IMR-90 (cell line): ENCODE results near the gene HECW1. TPM values are rescaled to one million over a fixed set of nuclear protein-coding genes. Genes with fewer than 3 reads are reported as not detected.

ENCODE experiments used
- ATAC-seq: fragments of 200-7000 bp; cut with Tn5 transposase; 2 replicates; pipeline ENCODE4 v1.9.1; 2020; ENCODE audit warnings: low read depth, mild to moderate bottlenecking, moderate library complexity
- BruUV-seq: library from RNA; stranded (reverse); fragments of 400-500 nt; replicated peaks from 2 replicates; lab custom pipeline; 2021; lab: Mats Ljungman, UMichigan
- CTCF ChIA-PET: fragments of 300-600 bp; formaldehyde crosslinking; extraction: SDS; loops from one replicate; lab custom pipeline; 2021; ENCODE audit warnings: antibody characterized with exemption; lab: Yijun Ruan, JAX
- POLR2A ChIA-PET: fragments of 300-600 bp; sonication (Branson Sonifier 250); formaldehyde crosslinking; loops from one replicate; lab custom pipeline; 2022; ENCODE audit warnings: antibody characterized with exemption; ENCODE audit not compliant: unreplicated experiment; lab: Charles Lee
- DNase-seq: peaks from one replicate; pipeline ENCODE4 v3.0.0; 2013
- H2AFZ ChIP-seq: replicated peaks from 2 replicates; pipeline ENCODE3; 2013; ENCODE audit warnings: low read length, mild to moderate bottlenecking; ENCODE audit not compliant: poor library complexity
- H2AK5ac ChIP-seq: 2 replicates; pipeline ENCODE4 v1.6.1; 2013; ENCODE audit warnings: low read depth, low read length, inconsistent platforms
- H2AK9ac ChIP-seq: replicated peaks from 2 replicates; pipeline ENCODE3; 2013; ENCODE audit warnings: mild to moderate bottlenecking, low read depth, low read length, moderate library complexity; ENCODE audit not compliant: poor library complexity
- H2BK120ac ChIP-seq: 2 replicates; pipeline ENCODE4 v1.6.1; 2013; ENCODE audit warnings: low read depth, low read length, inconsistent platforms
- H2BK15ac ChIP-seq: 3 replicates; pipeline ENCODE4 v1.6.1; 2013; ENCODE audit warnings: low read depth, low read length, inconsistent platforms
- H2BK20ac ChIP-seq: 2 replicates; pipeline ENCODE4 v1.6.1; 2013; ENCODE audit warnings: low read depth, mild to moderate bottlenecking, inconsistent platforms, low read length, moderate library complexity
- H2BK5ac ChIP-seq: 2 replicates; pipeline ENCODE4 v1.6.1; 2013; ENCODE audit warnings: mild to moderate bottlenecking, low read depth, low read length, inconsistent platforms; ENCODE audit not compliant: poor library complexity, severe bottlenecking
- H3K14ac ChIP-seq: replicated peaks from 2 replicates; pipeline ENCODE4 v1.6.1; 2013; ENCODE audit warnings: low read depth, low read length, inconsistent platforms
- H3K18ac ChIP-seq: 2 replicates; pipeline ENCODE4 v1.6.1; 2013; ENCODE audit warnings: low read depth, low read length, control low read depth
- H3K23ac ChIP-seq: 2 replicates; pipeline ENCODE4 v1.6.1; 2013; ENCODE audit warnings: low read depth, low read length, inconsistent platforms
- H3K27ac ChIP-seq: 2 replicates; pipeline ENCODE4 v1.5.1; 2013; ENCODE audit warnings: mild to moderate bottlenecking, control low read depth, low read length; ENCODE audit not compliant: insufficient read depth
- H3K27me3 ChIP-seq: 2 replicates; pipeline ENCODE4 v1.6.1; 2013; ENCODE audit warnings: low read length; ENCODE audit not compliant: control insufficient read depth, insufficient read depth
- H3K36me3 ChIP-seq: 2 replicates; pipeline ENCODE4 v1.6.1; 2013; ENCODE audit warnings: low read length, mixed read lengths; ENCODE audit not compliant: control insufficient read depth, insufficient read depth
- H3K4ac ChIP-seq: 2 replicates; pipeline ENCODE4 v1.6.1; 2013; ENCODE audit warnings: low read depth, low read length, inconsistent platforms
- H3K4me1 ChIP-seq: 2 replicates; pipeline ENCODE4 v1.6.1; 2013; ENCODE audit warnings: low read length, mixed read lengths; ENCODE audit not compliant: control insufficient read depth, insufficient read depth
- H3K4me2 ChIP-seq: 2 replicates; pipeline ENCODE4 v1.6.1; 2013; ENCODE audit warnings: low read depth, mild to moderate bottlenecking, control low read depth, low read length, moderate library complexity
- H3K4me3 ChIP-seq: 2 replicates; pipeline ENCODE4 v1.5.1; 2013; ENCODE audit warnings: low read depth, mild to moderate bottlenecking, control low read depth, low read length, moderate library complexity; ENCODE audit not compliant: insufficient read depth
- H3K56ac ChIP-seq: 2 replicates; pipeline ENCODE4 v1.6.1; 2013; ENCODE audit warnings: low read length, inconsistent platforms; ENCODE audit not compliant: insufficient read depth; ENCODE audit errors: extremely low read depth
- H3K79me1 ChIP-seq, 2 experiments: 2 replicates each; pipeline ENCODE4 v1.6.1; 2013; ENCODE audit warnings: low read length in 2 of 2, inconsistent platforms in 1 of 2, low read depth in 1 of 2
- H3K9ac ChIP-seq: 2 replicates; pipeline ENCODE4 v1.6.1; 2013; ENCODE audit warnings: low read depth, low read length, control low read depth
- H3K9me1 ChIP-seq: 2 replicates; pipeline ENCODE4 v1.6.1; 2013; ENCODE audit warnings: low read length, inconsistent platforms; ENCODE audit not compliant: insufficient read depth
- H3K9me3 ChIP-seq: 2 replicates; pipeline ENCODE4 v1.6.1; 2013; ENCODE audit warnings: low read length; ENCODE audit not compliant: control insufficient read depth, insufficient read depth
- H4K20me1 ChIP-seq: 2 replicates; pipeline ENCODE4 v1.6.1; 2013; ENCODE audit warnings: low read length, inconsistent platforms; ENCODE audit not compliant: insufficient read depth
- H4K5ac ChIP-seq: 2 replicates; pipeline ENCODE4 v1.6.1; 2013; ENCODE audit warnings: mild to moderate bottlenecking, low read depth, low read length, control low read depth
- H4K8ac ChIP-seq, 2 experiments: 2 replicates each; pipeline ENCODE4 v1.6.1; 2013; ENCODE audit warnings: low read depth in 2 of 2, low read length in 2 of 2, control low read depth in 1 of 2, inconsistent platforms in 1 of 2
- H4K91ac ChIP-seq: 2 replicates; pipeline ENCODE4 v1.6.1; 2013; ENCODE audit warnings: low read depth, low read length, inconsistent platforms; ENCODE audit not compliant: insufficient read depth
- BHLHE40 ChIP-seq: fragments of 150-350 bp; IDR thresholded peaks from 2 replicates; pipeline ENCODE4 v1.6.1; 2016; ENCODE audit warnings: mild to moderate bottlenecking, low read depth, low read length
- CEBPB ChIP-seq: IDR thresholded peaks from 2 replicates; pipeline ENCODE4 v1.6.1; 2012; ENCODE audit warnings: low read depth, low read length, improper control_type of control experiment
- CHD1 ChIP-seq: IDR thresholded peaks from 2 replicates; pipeline ENCODE4 v1.6.1; 2012; ENCODE audit warnings: low read depth, low read length, improper control_type of control experiment
- FOS ChIP-seq: fragments of 150-350 bp; IDR thresholded peaks from 2 replicates; pipeline ENCODE4 v1.6.1; 2016; ENCODE audit warnings: low read depth, low read length
- MAFK ChIP-seq: IDR thresholded peaks from 2 replicates; pipeline ENCODE4 v1.6.1; 2012; ENCODE audit warnings: low read depth, low read length, improper control_type of control experiment
- MAZ ChIP-seq: IDR thresholded peaks from 2 replicates; pipeline ENCODE4 v1.6.1; 2012; ENCODE audit warnings: low read depth, mild to moderate bottlenecking, low read length, improper control_type of control experiment, moderate library complexity, borderline replicate concordance
- MXI1 ChIP-seq: IDR thresholded peaks from 2 replicates; pipeline ENCODE4 v1.6.1; 2012; ENCODE audit warnings: low read depth, mild to moderate bottlenecking, low read length, moderate library complexity, borderline replicate concordance
- NFE2L2 ChIP-seq: fragments of 150-350 bp; IDR thresholded peaks from 2 replicates; pipeline ENCODE4 v1.6.1; 2016; ENCODE audit warnings: low read depth, mild to moderate bottlenecking, low read length
- POLR2A ChIP-seq: IDR thresholded peaks from 2 replicates; pipeline ENCODE4 v1.6.1; 2012; ENCODE audit warnings: mild to moderate bottlenecking, low read depth, low read length
- RAD21 ChIP-seq: IDR thresholded peaks from 2 replicates; pipeline ENCODE4 v1.6.1; 2012; ENCODE audit warnings: low read length, improper control_type of control experiment
- RCOR1 ChIP-seq: IDR thresholded peaks from 2 replicates; pipeline ENCODE4 v1.6.1; 2012; ENCODE audit warnings: mild to moderate bottlenecking, low read length, improper control_type of control experiment; ENCODE audit not compliant: insufficient replicate concordance
- RFX5 ChIP-seq: IDR thresholded peaks from 2 replicates; pipeline ENCODE4 v1.8.0; 2012; ENCODE audit warnings: low read depth, mild to moderate bottlenecking, low read length, moderate library complexity
- SMC3 ChIP-seq: fragments of 150-350 bp; IDR thresholded peaks from 2 replicates; pipeline ENCODE4 v1.6.1; 2016; ENCODE audit warnings: low read depth, mild to moderate bottlenecking, antibody characterized with exemption, low read length, moderate library complexity
- WGBS, 2 experiments: methylation state at CpG; one replicate each; pipeline versions ENCODE4 v1.1.5 to v1.1.7; 2013; ENCODE audit warnings: missing lambda C conversion rate in 2 of 2; ENCODE audit not compliant: insufficient read length in 1 of 2; ENCODE audit errors: extremely low coverage in 2 of 2; 5-methylcytosine and 5-hydroxymethylcytosine counted together
- dilution Hi-C: fragments of 300-500 bp; cut with HindIII; formaldehyde crosslinking; loops from one replicate; pipeline ENCODE4 v1.14.3; 2018; ENCODE audit warnings: low sequenced_read_pairs; ENCODE audit not compliant: unreplicated experiment
- in situ Hi-C: fragments of 300-500 bp; cut with MboI; formaldehyde crosslinking; loops from 3 replicates; pipeline ENCODE4 v1.14.3; 2019; ENCODE audit warnings: low sequenced_read_pairs, inconsistent platforms, mixed read lengths
- intact Hi-C: fragments of 100-400 bp; cut with micrococcal nuclease; formaldehyde crosslinking; loops from 2 replicates; pipeline ENCODE4 v1.10.0; 2022
- polyA plus RNA-seq, 3 experiments: library from polyadenylated mRNA; depleted of rRNA; stranded (reverse); fragments of >200 nt; gene quantifications; 2 replicates each; pipeline ENCODE4 v1.2.3, GENCODE V29; 2012; ENCODE audit warnings: low replicate concordance in 1 of 3
- total RNA-seq: library from RNA; depleted of rRNA; stranded (reverse); fragments of >200 nt; gene quantifications from 2 replicates; pipeline ENCODE4 v1.2.3, GENCODE V29; 2012
- TF ChIP-seq, protein P1 (sequence below): fragments of 150-350 bp; IDR thresholded peaks from 2 replicates; pipeline ENCODE4 v1.6.1; 2016; ENCODE audit warnings: low read depth, mild to moderate bottlenecking, low read length, moderate library complexity, borderline replicate concordance
- TF ChIP-seq, protein P2 (sequence below): fragments of 150-350 bp; IDR thresholded peaks from 2 replicates; pipeline ENCODE4 v1.6.1; 2017; ENCODE audit warnings: mild to moderate bottlenecking, antibody characterized with exemption, low read length, low read depth
- TF ChIP-seq, protein P3 (sequence below): conservative IDR thresholded peaks from 2 replicates; pipeline ENCODE4 v1.5.1; 2012; ENCODE audit warnings: mild to moderate bottlenecking, low read depth, low read length, improper control_type of control experiment

Gene HECW1
- total and polyA plus RNA-seq, 2 of the 4 experiments (the other 2 are of a cell fraction) = 0.56 to 1.3 TPM

DNA sequence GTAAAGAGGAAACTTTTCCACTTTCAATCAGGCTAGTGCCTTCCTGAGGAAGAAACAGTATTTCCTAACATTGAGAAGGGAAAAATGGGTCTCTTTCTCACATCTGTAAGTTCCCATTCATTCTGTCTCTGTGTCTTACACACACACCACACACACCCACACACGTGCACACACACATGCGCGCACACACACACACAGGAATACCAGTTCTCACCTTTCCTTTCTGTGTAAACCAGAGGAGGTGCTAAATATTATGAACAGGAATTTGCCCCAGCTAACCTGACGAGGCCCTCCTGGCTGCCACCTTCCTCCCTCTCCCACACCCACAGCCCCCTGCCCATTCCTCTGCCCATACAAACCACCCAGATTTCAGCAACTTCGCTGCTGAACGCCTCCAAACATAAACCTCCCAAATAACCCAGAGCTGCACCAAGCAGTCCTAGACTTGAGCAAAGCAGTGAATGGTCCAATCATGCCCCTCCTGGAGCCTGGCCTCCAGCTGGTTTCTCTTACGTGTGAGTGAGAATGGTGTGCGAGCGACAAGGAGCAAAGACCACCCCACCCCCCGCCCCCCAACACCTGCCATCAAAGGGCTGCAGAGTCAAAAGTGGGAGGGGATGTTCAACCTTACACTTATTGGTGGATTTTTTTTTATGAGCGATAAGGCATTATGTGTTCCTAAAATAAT, 190.5 kb downstream of the HECW1 start:
- Histone ChIP-seq H3K14ac (no peak overlapping the region), H3K9me3 (no peaks in the 10 kb centered on the region), H3K23ac (no peak overlapping the region), H2AK9ac (no peak overlapping the region), H2AK5ac (no peak overlapping the region), H3K36me3 (no peaks in the 10 kb centered on the region), H3K4me1 (peaks cover 3% of the 10 kb centered on the region; the same call in 1 of the 2 replicates), H3K18ac (no peak overlapping the region), H2AFZ (no peak overlapping the region), H3K56ac (no peak overlapping the region), H4K5ac (no peak overlapping the region), H4K20me1 (no peaks in the 10 kb centered on the region), H3K9me1 (no peaks in the 10 kb centered on the region), H3K4ac (no peak overlapping the region), H4K91ac (no peak overlapping the region), H3K9ac (no peak overlapping the region), H2BK5ac (no peak overlapping the region), H2BK120ac (no peak overlapping the region), H3K27ac (no peak overlapping the region), H2BK15ac (no peak overlapping the region), H3K27me3 (peaks cover 6% of the 10 kb centered on the region), H2BK20ac (no peak overlapping the region), H3K4me3 (no peak overlapping the region), H3K79me1 (no peaks in the 10 kb centered on the region), H4K8ac (no peak overlapping the region), H3K4me2 (no peak overlapping the region)
- dilution Hi-C loops (no loop called here), intact Hi-C loops (no loop called here), in situ Hi-C loops (no loop called here)
- TF ChIP-seq MXI1 (no peak), BHLHE40 (no peak), MAZ (no peak), CEBPB (no peak), POLR2A (no peak), MAFK (no peak), RFX5 (no peak), RCOR1 (no peak), NFE2L2 (no peak), CHD1 (no peak), RAD21 (no peak), FOS (no peak), SMC3 (no peak)
- TF ChIP-seq, protein P1, sequence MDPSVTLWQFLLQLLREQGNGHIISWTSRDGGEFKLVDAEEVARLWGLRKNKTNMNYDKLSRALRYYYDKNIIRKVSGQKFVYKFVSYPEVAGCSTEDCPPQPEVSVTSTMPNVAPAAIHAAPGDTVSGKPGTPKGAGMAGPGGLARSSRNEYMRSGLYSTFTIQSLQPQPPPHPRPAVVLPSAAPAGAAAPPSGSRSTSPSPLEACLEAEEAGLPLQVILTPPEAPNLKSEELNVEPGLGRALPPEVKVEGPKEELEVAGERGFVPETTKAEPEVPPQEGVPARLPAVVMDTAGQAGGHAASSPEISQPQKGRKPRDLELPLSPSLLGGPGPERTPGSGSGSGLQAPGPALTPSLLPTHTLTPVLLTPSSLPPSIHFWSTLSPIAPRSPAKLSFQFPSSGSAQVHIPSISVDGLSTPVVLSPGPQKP = no peak
- TF ChIP-seq, protein P2, sequence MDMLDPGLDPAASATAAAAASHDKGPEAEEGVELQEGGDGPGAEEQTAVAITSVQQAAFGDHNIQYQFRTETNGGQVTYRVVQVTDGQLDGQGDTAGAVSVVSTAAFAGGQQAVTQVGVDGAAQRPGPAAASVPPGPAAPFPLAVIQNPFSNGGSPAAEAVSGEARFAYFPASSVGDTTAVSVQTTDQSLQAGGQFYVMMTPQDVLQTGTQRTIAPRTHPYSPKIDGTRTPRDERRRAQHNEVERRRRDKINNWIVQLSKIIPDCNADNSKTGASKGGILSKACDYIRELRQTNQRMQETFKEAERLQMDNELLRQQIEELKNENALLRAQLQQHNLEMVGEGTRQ = no peak
- TF ChIP-seq, protein P3, sequence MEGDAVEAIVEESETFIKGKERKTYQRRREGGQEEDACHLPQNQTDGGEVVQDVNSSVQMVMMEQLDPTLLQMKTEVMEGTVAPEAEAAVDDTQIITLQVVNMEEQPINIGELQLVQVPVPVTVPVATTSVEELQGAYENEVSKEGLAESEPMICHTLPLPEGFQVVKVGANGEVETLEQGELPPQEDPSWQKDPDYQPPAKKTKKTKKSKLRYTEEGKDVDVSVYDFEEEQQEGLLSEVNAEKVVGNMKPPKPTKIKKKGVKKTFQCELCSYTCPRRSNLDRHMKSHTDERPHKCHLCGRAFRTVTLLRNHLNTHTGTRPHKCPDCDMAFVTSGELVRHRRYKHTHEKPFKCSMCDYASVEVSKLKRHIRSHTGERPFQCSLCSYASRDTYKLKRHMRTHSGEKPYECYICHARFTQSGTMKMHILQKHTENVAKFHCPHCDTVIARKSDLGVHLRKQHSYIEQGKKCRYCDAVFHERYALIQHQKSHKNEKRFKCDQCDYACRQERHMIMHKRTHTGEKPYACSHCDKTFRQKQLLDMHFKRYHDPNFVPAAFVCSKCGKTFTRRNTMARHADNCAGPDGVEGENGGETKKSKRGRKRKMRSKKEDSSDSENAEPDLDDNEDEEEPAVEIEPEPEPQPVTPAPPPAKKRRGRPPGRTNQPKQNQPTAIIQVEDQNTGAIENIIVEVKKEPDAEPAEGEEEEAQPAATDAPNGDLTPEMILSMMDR = no peak
- ChIA-PET CTCF (no interaction called here), POLR2A (no interaction called here)
- BruUV-seq = no TSS peak
- ATAC-seq (no peak), DNase-seq (no peak)
- whole genome bisulfite sequencing, 2 experiments = no CpG with 5 or more reads among the region's 11 CpGs
